HepG2 (cell line): ENCODE measurements around the gene GPRIN2. TPM values are rescaled to one million over a fixed set of nuclear protein-coding genes. Genes with fewer than 3 reads are reported as not detected.

Source experiments
- ATAC-seq: fragments of 200-7000 bp; cut with Tn5 transposase; 3 replicates; pipeline ENCODE4 v1.9.1; 2020; ENCODE audit warnings: mild to moderate bottlenecking, moderate library complexity
- BruUV-seq: library from RNA; stranded (reverse); fragments of 400-500 nt; replicated peaks from 2 replicates; lab custom pipeline; 2021; lab: Mats Ljungman, UMichigan
- CTCF ChIA-PET: fragments of 300-600 bp; formaldehyde crosslinking; extraction: SDS; loops from one replicate; lab custom pipeline; 2021; ENCODE audit warnings: low total read pairs, inconsistent platforms, low intra/inter-chr PET ratio; lab: Yijun Ruan, JAX
- POLR2A ChIA-PET: fragments of 350-600 bp; sonication (Branson Sonifier 250); formaldehyde crosslinking; loops from one replicate; lab custom pipeline; 2020; ENCODE audit warnings: antibody characterized with exemption, inconsistent platforms; lab: Yijun Ruan, JAX
- DNase-seq: peaks from one replicate; pipeline ENCODE4 v3.0.0-alpha.2; 2015; ENCODE audit warnings: low spot score
- FAIRE-seq: peaks from 3 replicates; lab custom pipeline; 2011; peaks lifted over from hg19 to GRCh38; lab: Jason Lieb, UNC
- H2AFZ ChIP-seq: one replicate; pipeline ENCODE4 v1.6.1; 2011; ENCODE audit warnings: low read length, inconsistent platforms
- H3K27ac ChIP-seq: fragments of 300-600 bp; 3 replicates; pipeline ENCODE4 v1.8.0; 2011; ENCODE audit warnings: mixed run types, mild to moderate bottlenecking, mixed read lengths, low read length, inconsistent platforms; ENCODE audit not compliant: insufficient read depth; ENCODE audit errors: extremely low read length
- H3K27me3 ChIP-seq, 2 experiments: fragments of 200-600 bp in 1 of 2; 2 replicates in 1 of 2; 3 replicates in 1 of 2; pipeline versions ENCODE4 v1.6.0 to v1.8.0; 2011; ENCODE audit warnings: low read length in 2 of 2, mild to moderate bottlenecking in 2 of 2, moderate library complexity in 2 of 2, inconsistent platforms in 1 of 2; ENCODE audit not compliant: insufficient read depth in 2 of 2, control insufficient read depth in 1 of 2
- H3K36me3 ChIP-seq, 2 experiments: fragments of 200-600 bp in 1 of 2; replicated peaks in 1 of 2; 2 replicates in 1 of 2; 3 replicates in 1 of 2; pipeline versions ENCODE4 v1.5.1 to v1.8.0; 2011; ENCODE audit warnings: low read length in 2 of 2, inconsistent platforms in 1 of 2; ENCODE audit not compliant: insufficient read depth in 2 of 2, control insufficient read depth in 1 of 2
- H3K4me1 ChIP-seq: 2 replicates; pipeline ENCODE4 v1.5.1; 2012; ENCODE audit warnings: low read length, inconsistent platforms; ENCODE audit not compliant: insufficient read depth
- H3K4me2 ChIP-seq: 2 replicates; pipeline ENCODE4 v1.6.0; 2011; ENCODE audit warnings: low read depth, low read length, inconsistent platforms
- H3K4me3 ChIP-seq, 3 experiments: fragments of 200-600 bp in 1 of 3; sonication (generic), shearing (Covaris generic) in 1 of 3; replicated peaks in 1 of 3; 2 replicates each; pipeline ENCODE4 v1.5.1; 2011 to 2016; ENCODE audit warnings: low read length in 3 of 3, inconsistent platforms in 2 of 3, low read depth in 2 of 3, mild to moderate bottlenecking in 2 of 3, control low read depth in 1 of 3, mixed read lengths in 1 of 3; ENCODE audit not compliant: insufficient read depth in 1 of 3
- H3K79me2 ChIP-seq: one replicate; pipeline ENCODE4 v1.6.1; 2011; ENCODE audit warnings: low read length, inconsistent platforms; ENCODE audit not compliant: insufficient read depth
- H3K9ac ChIP-seq: 2 replicates; pipeline ENCODE4 v1.6.0; 2011; ENCODE audit warnings: mild to moderate bottlenecking, low read depth, low read length, inconsistent platforms; ENCODE audit not compliant: insufficient read depth
- H3K9me3 ChIP-seq: 2 replicates; pipeline ENCODE4 v1.5.1; 2012; ENCODE audit warnings: mild to moderate bottlenecking, low read length
- H4K20me1 ChIP-seq: 2 replicates; pipeline ENCODE4 v1.6.0; 2011; ENCODE audit warnings: inconsistent platforms, mild to moderate bottlenecking, low read length, moderate library complexity; ENCODE audit not compliant: insufficient read depth
- CBX2 ChIP-seq, 2 experiments: fragments of 200-600 bp in 1 of 2; sonication (generic); formaldehyde crosslinking in 1 of 2; IDR thresholded peaks; 2 replicates each; pipeline versions ENCODE4 v1.7.0 to v1.8.1; 2018 to 2022; ENCODE audit warnings: low read depth in 2 of 2, low read length in 1 of 2, mild to moderate bottlenecking in 1 of 2, missing genetic modification reagents in 1 of 2
- CREM ChIP-seq, 2 experiments: sonication (generic) in 1 of 2; formaldehyde crosslinking in 1 of 2; IDR thresholded peaks; 2 replicates each; pipeline versions ENCODE4 v1.4.0 to v1.6.1; 2016 to 2020; ENCODE audit warnings: antibody characterized with exemption in 1 of 2, mild to moderate bottlenecking in 1 of 2, missing genetic modification reagents in 1 of 2
- EZH2 ChIP-seq: conservative IDR thresholded peaks from 2 replicates; pipeline ENCODE4 v1.6.1; 2012; ENCODE audit warnings: mild to moderate bottlenecking, low read depth, low read length, moderate library complexity
- FOXK1 ChIP-seq: sonication (generic); formaldehyde crosslinking; IDR thresholded peaks from 2 replicates; pipeline ENCODE4 v1.4.0; 2020; ENCODE audit warnings: low read depth, missing genetic modification reagents, borderline replicate concordance
- GFI1 ChIP-seq: sonication (generic); formaldehyde crosslinking; IDR thresholded peaks from 2 replicates; pipeline ENCODE4 v1.5.0; 2020; ENCODE audit warnings: missing genetic modification reagents, mild to moderate bottlenecking, borderline replicate concordance
- ISL2 ChIP-seq: sonication (generic); formaldehyde crosslinking; IDR thresholded peaks from 2 replicates; pipeline ENCODE4 v1.5.0; 2020; ENCODE audit warnings: missing genetic modification reagents
- SP2 ChIP-seq: sonication (generic); formaldehyde crosslinking; IDR thresholded peaks from 2 replicates; pipeline ENCODE4 v1.5.1; 2020; ENCODE audit warnings: mild to moderate bottlenecking, missing genetic modification reagents
- SP5 ChIP-seq: IDR thresholded peaks from 2 replicates; pipeline ENCODE4 v1.6.1; 2016; ENCODE audit warnings: low read depth, borderline replicate concordance
- TMF1 ChIP-seq: sonication (generic); formaldehyde crosslinking; IDR thresholded peaks from 2 replicates; pipeline ENCODE4 v1.8.1; 2022; ENCODE audit warnings: low read depth, missing genetic modification reagents
- ZNF263 ChIP-seq: sonication (generic); formaldehyde crosslinking; IDR thresholded peaks from 2 replicates; pipeline ENCODE4 v1.4.0; 2020; ENCODE audit warnings: missing genetic modification reagents
- ZNF317 ChIP-seq: sonication (generic); formaldehyde crosslinking; IDR thresholded peaks from 2 replicates; pipeline ENCODE4 v1.5.0; 2020; ENCODE audit warnings: mild to moderate bottlenecking, missing genetic modification reagents
- ZNF720 ChIP-seq: sonication (generic); formaldehyde crosslinking; IDR thresholded peaks from 2 replicates; pipeline ENCODE4 v1.4.0; 2020; ENCODE audit warnings: missing genetic modification reagents
- ZNF747 ChIP-seq: sonication (generic); formaldehyde crosslinking; IDR thresholded peaks from 2 replicates; pipeline ENCODE4 v1.8.1; 2023; ENCODE audit warnings: missing genetic modification reagents, mild to moderate bottlenecking, borderline replicate concordance
- WGBS: methylation state at CpG from one replicate; pipeline ENCODE4 v1.1.6; 2017; ENCODE audit warnings: low lambda C conversion rate; 5-methylcytosine and 5-hydroxymethylcytosine counted together
- in situ Hi-C: cut with HindIII; loops from 2 replicates; pipeline ENCODE4 v1.10.0; 2017; ENCODE audit warnings: low pct_unique_long_range_greater_than_20kb; ENCODE audit not compliant: extremely low pct_ligation_motif_present
- intact Hi-C: fragments of 100-400 bp; cut with micrococcal nuclease; formaldehyde crosslinking; loops from one replicate; pipeline ENCODE4 v1.10.0; 2022; ENCODE audit not compliant: unreplicated experiment
- polyA plus RNA-seq, 8 experiments: library from polyadenylated mRNA; depleted of rRNA in 3 of 8; stranded (reverse) in 7 of 8; unstranded in 1 of 8; fragments of >200 nt; fragmentation: Illumina TruSeq in 4 of 8; extraction: Trizol in 4 of 8; gene quantifications; 2 replicates each; pipeline versions ENCODE4 v1.2.1 to v1.2.3, GENCODE V29; 2011 to 2016; ENCODE audit warnings: low read depth in 4 of 8, missing spikeins in 1 of 8, mixed read lengths in 1 of 8; ENCODE audit not compliant: insufficient read depth in 1 of 8
- total RNA-seq, 5 experiments: library from RNA; depleted of rRNA; stranded (reverse); fragments of >200 nt; fragmentation: Illumina TruSeq; extraction: Trizol; gene quantifications; 2 replicates each; pipeline ENCODE4 v1.2.3, GENCODE V29; 2016; ENCODE audit warnings: low read depth in 1 of 5
- TF ChIP-seq, protein P1 (sequence below): sonication (generic); formaldehyde crosslinking; IDR thresholded peaks from 2 replicates; pipeline ENCODE4 v1.4.0; 2020; ENCODE audit warnings: missing genetic modification reagents, mild to moderate bottlenecking, borderline replicate concordance
- TF ChIP-seq, protein P2 (sequence below): sonication (generic); formaldehyde crosslinking; IDR thresholded peaks from 2 replicates; pipeline ENCODE4 v1.4.0; 2020; ENCODE audit warnings: missing genetic modification reagents
- TF ChIP-seq, protein P3 (sequence below): sonication (generic); formaldehyde crosslinking; IDR thresholded peaks from 2 replicates; pipeline ENCODE4 v1.4.0; 2020; ENCODE audit warnings: mild to moderate bottlenecking, missing genetic modification reagents

The GPRIN2 gene
- total and polyA plus RNA-seq, 2 of the 13 experiments (the other 11 are each of a cell fraction or from before 2014, with no cell fraction given): not detected

DNA sequence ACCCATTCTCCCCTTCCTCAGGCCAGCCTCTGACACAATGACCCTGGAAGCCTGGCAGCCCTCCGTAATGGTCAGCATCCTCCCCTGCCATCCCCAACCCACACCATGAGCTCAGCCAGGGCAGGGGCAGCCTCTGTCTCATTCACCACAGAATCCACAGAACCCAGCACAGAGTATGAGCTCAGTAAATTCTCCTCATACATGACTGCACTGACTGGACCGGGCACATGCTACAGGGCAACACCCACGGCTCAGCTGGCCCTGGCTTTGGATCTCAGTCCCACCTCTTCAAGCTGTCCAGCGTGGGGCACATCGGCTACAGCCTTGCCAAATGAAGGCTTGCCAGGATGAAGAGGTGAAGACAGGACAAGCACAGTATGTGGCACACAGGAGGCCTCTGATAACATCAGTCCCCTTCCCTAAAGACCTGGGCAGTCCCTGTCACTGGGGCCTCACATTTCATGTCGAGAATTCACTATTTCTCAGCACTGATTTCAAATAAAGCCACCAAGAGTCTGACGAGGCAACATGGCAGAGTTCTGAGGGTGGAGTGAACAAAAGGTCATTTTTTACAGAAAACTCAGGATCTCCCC is 7.9 kb downstream of the GPRIN2 start:
- Histone ChIP-seq H2AFZ (no peak overlapping the region), H3K4me1 (no peaks in the 10 kb centered on the region), H3K36me3 (no peaks in the 10 kb centered on the region), H3K9me3 (no peaks in the 10 kb centered on the region), H3K79me2 (no peaks in the 10 kb centered on the region), H3K27ac (no peak overlapping the region), H3K4me3 (no peak overlapping the region), H3K4me2 (no peak overlapping the region), H4K20me1 (no peaks in the 10 kb centered on the region; the same call in 1 of the 2 replicates), H3K9ac (no peak overlapping the region), H3K27me3 (peaks cover 15 to 73% of the 10 kb centered on the region in 2 experiments)
- in situ Hi-C loops: no loop called here
- FAIRE-seq (no peak), ATAC-seq (no peak), DNase-seq (no peak)
- 14% methylated on average over 7 of the region's 7 CpGs for WGBS
- no TSS peak for BruUV-seq
- ChIA-PET CTCF (no interaction called here), POLR2A (no interaction called here)
- intact Hi-C loops: no loop called here
- TF ChIP-seq ZNF720 (no peak), CBX2 (IDR thresholded peaks at IDR 0.05; ENCODE audit: low read depth, low read length) (no peak), CBX2 (CRISPR knock-in tag; IDR thresholded peaks at IDR 0.05; ENCODE audit: low read depth) (no peak), EZH2 (no peak), ZNF747 (CRISPR knock-in tag) (no peak), GFI1 (CRISPR knock-in tag) (no peak), SP5 (CRISPR knock-in tag) (no peak), FOXK1 (CRISPR knock-in tag) (no peak), TMF1 (CRISPR knock-in tag) (no peak), SP2 (no peak), ISL2 (CRISPR knock-in tag) (no peak), ZNF263 (CRISPR knock-in tag) (no peak), ZNF317 (CRISPR knock-in tag) (no peak), CREM (IDR thresholded peaks at IDR 0.05) (no peak), CREM (CRISPR knock-in tag; IDR thresholded peaks at IDR 0.05) (no peak)
- TF ChIP-seq, protein P1, sequence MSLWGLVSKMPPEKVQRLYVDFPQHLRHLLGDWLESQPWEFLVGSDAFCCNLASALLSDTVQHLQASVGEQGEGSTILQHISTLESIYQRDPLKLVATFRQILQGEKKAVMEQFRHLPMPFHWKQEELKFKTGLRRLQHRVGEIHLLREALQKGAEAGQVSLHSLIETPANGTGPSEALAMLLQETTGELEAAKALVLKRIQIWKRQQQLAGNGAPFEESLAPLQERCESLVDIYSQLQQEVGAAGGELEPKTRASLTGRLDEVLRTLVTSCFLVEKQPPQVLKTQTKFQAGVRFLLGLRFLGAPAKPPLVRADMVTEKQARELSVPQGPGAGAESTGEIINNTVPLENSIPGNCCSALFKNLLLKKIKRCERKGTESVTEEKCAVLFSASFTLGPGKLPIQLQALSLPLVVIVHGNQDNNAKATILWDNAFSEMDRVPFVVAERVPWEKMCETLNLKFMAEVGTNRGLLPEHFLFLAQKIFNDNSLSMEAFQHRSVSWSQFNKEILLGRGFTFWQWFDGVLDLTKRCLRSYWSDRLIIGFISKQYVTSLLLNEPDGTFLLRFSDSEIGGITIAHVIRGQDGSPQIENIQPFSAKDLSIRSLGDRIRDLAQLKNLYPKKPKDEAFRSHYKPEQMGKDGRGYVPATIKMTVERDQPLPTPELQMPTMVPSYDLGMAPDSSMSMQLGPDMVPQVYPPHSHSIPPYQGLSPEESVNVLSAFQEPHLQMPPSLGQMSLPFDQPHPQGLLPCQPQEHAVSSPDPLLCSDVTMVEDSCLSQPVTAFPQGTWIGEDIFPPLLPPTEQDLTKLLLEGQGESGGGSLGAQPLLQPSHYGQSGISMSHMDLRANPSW (CRISPR knock-in tag): no peak
- TF ChIP-seq, protein P2, sequence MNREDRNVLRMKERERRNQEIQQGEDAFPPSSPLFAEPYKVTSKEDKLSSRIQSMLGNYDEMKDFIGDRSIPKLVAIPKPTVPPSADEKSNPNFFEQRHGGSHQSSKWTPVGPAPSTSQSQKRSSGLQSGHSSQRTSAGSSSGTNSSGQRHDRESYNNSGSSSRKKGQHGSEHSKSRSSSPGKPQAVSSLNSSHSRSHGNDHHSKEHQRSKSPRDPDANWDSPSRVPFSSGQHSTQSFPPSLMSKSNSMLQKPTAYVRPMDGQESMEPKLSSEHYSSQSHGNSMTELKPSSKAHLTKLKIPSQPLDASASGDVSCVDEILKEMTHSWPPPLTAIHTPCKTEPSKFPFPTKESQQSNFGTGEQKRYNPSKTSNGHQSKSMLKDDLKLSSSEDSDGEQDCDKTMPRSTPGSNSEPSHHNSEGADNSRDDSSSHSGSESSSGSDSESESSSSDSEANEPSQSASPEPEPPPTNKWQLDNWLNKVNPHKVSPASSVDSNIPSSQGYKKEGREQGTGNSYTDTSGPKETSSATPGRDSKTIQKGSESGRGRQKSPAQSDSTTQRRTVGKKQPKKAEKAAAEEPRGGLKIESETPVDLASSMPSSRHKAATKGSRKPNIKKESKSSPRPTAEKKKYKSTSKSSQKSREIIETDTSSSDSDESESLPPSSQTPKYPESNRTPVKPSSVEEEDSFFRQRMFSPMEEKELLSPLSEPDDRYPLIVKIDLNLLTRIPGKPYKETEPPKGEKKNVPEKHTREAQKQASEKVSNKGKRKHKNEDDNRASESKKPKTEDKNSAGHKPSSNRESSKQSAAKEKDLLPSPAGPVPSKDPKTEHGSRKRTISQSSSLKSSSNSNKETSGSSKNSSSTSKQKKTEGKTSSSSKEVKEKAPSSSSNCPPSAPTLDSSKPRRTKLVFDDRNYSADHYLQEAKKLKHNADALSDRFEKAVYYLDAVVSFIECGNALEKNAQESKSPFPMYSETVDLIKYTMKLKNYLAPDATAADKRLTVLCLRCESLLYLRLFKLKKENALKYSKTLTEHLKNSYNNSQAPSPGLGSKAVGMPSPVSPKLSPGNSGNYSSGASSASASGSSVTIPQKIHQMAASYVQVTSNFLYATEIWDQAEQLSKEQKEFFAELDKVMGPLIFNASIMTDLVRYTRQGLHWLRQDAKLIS (CRISPR knock-in tag): no peak
- TF ChIP-seq, protein P3, sequence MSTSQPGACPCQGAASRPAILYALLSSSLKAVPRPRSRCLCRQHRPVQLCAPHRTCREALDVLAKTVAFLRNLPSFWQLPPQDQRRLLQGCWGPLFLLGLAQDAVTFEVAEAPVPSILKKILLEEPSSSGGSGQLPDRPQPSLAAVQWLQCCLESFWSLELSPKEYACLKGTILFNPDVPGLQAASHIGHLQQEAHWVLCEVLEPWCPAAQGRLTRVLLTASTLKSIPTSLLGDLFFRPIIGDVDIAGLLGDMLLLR: no peak
